ENCODE data around the gene F12.

Gene F12

DNA sequence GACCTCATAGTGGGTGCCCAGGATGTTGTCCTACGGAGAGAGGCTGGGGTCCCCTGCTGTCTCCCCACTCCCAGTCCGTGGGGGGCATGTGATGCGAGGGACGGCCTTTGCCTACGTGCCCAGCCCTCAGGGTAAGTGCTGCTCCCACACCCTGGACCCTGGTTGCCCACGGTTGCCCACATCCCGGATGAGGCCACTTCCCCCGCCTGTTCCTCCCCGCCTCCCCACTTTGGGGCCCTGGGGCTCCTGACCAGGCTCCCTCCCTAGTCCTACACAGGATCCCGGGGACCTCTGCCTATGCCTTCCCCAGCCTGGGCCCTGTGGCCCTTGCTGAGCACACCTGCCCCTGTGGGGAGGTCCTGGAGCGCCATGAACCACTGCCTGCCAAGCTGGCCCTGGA is 23.6 kb downstream of the F12 start:
- Mint-ChIP-seq H3K36me3 (ENCODE audit: low read depth) (no peaks in the 10 kb centered on the region), H3K4me1 (peaks cover 71% of the 10 kb centered on the region), H3K27me3 (ENCODE audit: low read depth, poor library complexity) (peaks cover 13% of the 10 kb centered on the region), H3K27ac (no peak overlapping the region), H3K9me3 (no peaks in the 10 kb centered on the region), H3K4me3 (no peak overlapping the region)
- TF ChIP-seq, protein P1, sequence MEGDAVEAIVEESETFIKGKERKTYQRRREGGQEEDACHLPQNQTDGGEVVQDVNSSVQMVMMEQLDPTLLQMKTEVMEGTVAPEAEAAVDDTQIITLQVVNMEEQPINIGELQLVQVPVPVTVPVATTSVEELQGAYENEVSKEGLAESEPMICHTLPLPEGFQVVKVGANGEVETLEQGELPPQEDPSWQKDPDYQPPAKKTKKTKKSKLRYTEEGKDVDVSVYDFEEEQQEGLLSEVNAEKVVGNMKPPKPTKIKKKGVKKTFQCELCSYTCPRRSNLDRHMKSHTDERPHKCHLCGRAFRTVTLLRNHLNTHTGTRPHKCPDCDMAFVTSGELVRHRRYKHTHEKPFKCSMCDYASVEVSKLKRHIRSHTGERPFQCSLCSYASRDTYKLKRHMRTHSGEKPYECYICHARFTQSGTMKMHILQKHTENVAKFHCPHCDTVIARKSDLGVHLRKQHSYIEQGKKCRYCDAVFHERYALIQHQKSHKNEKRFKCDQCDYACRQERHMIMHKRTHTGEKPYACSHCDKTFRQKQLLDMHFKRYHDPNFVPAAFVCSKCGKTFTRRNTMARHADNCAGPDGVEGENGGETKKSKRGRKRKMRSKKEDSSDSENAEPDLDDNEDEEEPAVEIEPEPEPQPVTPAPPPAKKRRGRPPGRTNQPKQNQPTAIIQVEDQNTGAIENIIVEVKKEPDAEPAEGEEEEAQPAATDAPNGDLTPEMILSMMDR (IDR thresholded peaks at IDR 0.05), result no peak
- no peak for DNase-seq

DNA sequence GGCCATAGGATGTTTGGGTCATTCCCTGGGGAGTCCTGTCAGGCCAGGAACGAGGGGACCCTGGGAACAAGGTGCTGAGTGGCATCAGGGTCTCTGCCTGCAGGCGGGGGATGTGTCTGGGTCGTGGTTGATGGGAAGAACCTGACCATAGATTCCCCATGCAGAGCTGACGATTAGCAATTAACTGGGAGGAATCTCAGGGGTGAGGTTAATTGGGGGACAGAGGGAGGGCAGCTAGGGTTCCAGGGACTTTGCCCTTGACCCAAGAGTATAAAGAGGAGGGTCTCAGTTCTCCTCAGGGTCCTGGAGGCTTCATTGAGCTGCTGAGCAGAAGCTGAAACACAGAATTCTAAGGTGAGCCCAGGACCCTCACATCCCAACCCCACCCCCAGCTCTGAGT is 25.2 kb downstream of the F12 start, which contains the start of gene SLC34A1:
Gene SLC34A1, plus strand, starts transcription at position 301 of the 400 bp plus-strand sequence. CDS start 1,308 bp downstream, outside the sequence.
- Mint-ChIP-seq H3K27ac (no peak within 1 kb of the TSS), H3K36me3 (ENCODE audit: low read depth) (no peaks in the 10 kb centered on the region), H3K4me3 (no peak within 1 kb of the TSS), H3K27me3 (ENCODE audit: low read depth, poor library complexity) (peaks cover 13% of the 10 kb centered on the region), H3K9me3 (no peaks in the 10 kb centered on the region), H3K4me1 (peaks cover 55% of the 10 kb centered on the region)
- no peak for DNase-seq
- TF ChIP-seq, protein P1 (IDR thresholded peaks at IDR 0.05), result no peak

DNA sequence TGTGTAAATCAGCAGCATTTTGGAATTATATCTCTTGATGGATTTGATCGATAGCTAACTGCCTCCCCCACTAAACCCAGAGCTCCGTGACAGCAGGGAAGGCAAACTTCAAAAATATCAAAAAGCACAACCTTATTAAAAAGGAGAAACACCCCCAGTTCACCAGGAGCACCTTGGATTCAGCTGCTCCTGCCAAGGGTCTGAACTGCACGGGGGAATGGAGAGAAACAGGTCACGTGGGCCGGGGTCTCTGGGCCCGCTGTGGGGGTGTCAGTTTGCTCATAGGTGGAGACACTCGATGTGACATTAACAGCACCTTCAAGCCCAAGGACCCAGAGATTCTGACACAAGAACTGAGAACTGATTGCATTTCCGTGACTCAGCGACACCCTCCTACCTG is 26.2 kb downstream of the F12 start:
- Mint-ChIP-seq H3K4me3 (no peak overlapping the region), H3K36me3 (ENCODE audit: low read depth) (no peaks in the 10 kb centered on the region), H3K27ac (no peak overlapping the region)

DNA sequence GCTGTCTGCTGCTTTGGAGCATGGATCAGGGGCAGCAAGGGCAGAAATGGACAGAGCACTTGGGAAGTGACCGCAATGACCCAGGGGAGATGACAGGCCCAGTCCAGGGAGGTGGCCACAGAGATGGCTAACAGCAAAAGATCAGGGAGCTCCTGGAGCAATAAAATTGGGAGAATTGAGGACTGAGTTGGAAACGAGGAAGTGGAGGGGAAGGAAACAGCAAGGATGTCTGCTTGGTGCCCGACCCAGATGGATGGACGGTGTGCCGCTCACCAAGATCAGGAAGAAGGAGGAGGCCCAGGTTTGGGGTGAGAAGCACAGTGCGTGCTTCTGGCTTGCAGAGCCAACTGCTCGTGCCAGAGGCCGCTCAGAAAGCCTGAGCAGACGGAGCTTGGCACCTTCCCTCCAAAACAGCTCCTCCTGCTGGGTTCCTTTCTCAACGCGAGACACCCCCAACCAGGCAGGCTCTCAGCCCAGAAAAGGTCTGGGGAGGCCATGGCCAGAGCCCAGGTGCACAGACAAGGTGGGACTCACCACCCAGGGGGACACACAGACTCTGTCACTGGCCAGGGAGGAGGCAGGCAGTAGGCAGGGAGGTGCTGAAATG is 26.8 kb downstream of the F12 start:
- Mint-ChIP-seq H3K36me3 (ENCODE audit: low read depth) (no peaks in the 10 kb centered on the region), H3K4me1 (peaks cover 43% of the 10 kb centered on the region), H3K27me3 (ENCODE audit: low read depth, poor library complexity) (peaks cover 8% of the 10 kb centered on the region), H3K9me3 (no peaks in the 10 kb centered on the region), H3K4me3 (no peak overlapping the region), H3K27ac (no peak overlapping the region)
- TF ChIP-seq, protein P1 (IDR thresholded peaks at IDR 0.05), result no peak
- DNase-seq, result no peak

More for the DNA sequence above, 26.2 kb downstream of the F12 start:
- DNase-seq, result no peak
- TF ChIP-seq, protein P1 (IDR thresholded peaks at IDR 0.05), result no peak
- Mint-ChIP-seq H3K9me3 (no peaks in the 10 kb centered on the region), H3K27me3 (ENCODE audit: low read depth, poor library complexity) (peaks cover 11% of the 10 kb centered on the region), H3K4me1 (peaks cover 46% of the 10 kb centered on the region)

DNA sequence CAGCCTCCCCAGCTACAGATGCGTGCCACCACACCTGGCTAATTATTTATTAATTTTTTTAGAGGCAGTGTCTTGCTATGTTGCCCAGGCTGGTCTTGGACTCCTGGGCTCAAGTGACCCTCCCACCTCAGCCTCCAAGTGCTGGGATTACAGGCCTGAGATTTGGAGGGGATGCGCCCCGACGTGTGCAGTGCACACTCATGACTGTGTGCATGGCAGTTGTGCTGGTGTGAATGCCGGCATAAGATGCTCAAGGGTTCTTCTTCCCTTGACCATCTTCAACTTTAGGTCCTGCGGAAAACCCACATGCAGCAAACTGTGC is 28.6 kb downstream of the F12 start:
- no peaks in the 10 kb centered on the region for H3K9me3 Mint-ChIP-seq
- peaks cover 37% of the 10 kb centered on the region for H3K4me1 Mint-ChIP-seq
- H3K27ac Mint-ChIP-seq, result no peak overlapping the region
- no peak overlapping the region for H3K4me3 Mint-ChIP-seq
- H3K27me3 Mint-ChIP-seq (ENCODE audit: low read depth, poor library complexity), result peaks cover 10% of the 10 kb centered on the region
- H3K36me3 Mint-ChIP-seq (ENCODE audit: low read depth), result no peaks in the 10 kb centered on the region
- DNase-seq, result no peak
- TF ChIP-seq, protein P1 (IDR thresholded peaks at IDR 0.05), result no peak

Measured in nephron progenitor cell (in vitro differentiated cells).